ENCODE measurements around the gene MAP2K5.

MAP2K5 gene

GRCh38 chr15:67777773-67778172 is 235.3 kb downstream of the MAP2K5 start:
- in situ Hi-C loops (cut with HindIII; ENCODE audit: low sequenced_read_pairs) = no loop called here
- no peak for TF ChIP-seq CTCF (IDR thresholded peaks at IDR 0.05; ENCODE audit: low read depth, low read length, missing control alignments)
- DNase-seq (ENCODE audit: low read depth) = no peak
- no peak overlapping the region for H3K4me3 ChIP-seq (ENCODE audit: low read depth, low read length)

GRCh38 chr15:67778968-67779548 is 236.6 kb downstream of the MAP2K5 start:
- in situ Hi-C loops (cut with HindIII; ENCODE audit: low sequenced_read_pairs) = no loop called here
- TF ChIP-seq CTCF (IDR thresholded peaks at IDR 0.05; ENCODE audit: low read depth, low read length, missing control alignments) = no peak
- no peak for DNase-seq (ENCODE audit: low read depth)

GRCh38 chr15:67779549-67780111 is 237.1 kb downstream of the MAP2K5 start:
- in situ Hi-C loops (cut with HindIII; ENCODE audit: low sequenced_read_pairs) = no loop called here
- no peak for TF ChIP-seq CTCF (IDR thresholded peaks at IDR 0.05; ENCODE audit: low read depth, low read length, missing control alignments)
- no peak for DNase-seq (ENCODE audit: low read depth)
- no peak overlapping the region for H3K4me3 ChIP-seq (ENCODE audit: low read depth, low read length)

More at GRCh38 chr15:67778968-67779548, 236.6 kb downstream of the MAP2K5 start:
- no peak overlapping the region for H3K4me3 ChIP-seq (ENCODE audit: low read depth, low read length)

GRCh38 chr15:67781061-67781460 is 238.6 kb downstream of the MAP2K5 start:
- H3K4me3 ChIP-seq (ENCODE audit: low read depth, low read length) = no peak overlapping the region
- no peak for DNase-seq (ENCODE audit: low read depth)
- TF ChIP-seq CTCF (IDR thresholded peaks at IDR 0.05; ENCODE audit: low read depth, low read length, missing control alignments) = no peak
- in situ Hi-C loops (cut with HindIII; ENCODE audit: low sequenced_read_pairs) = no loop called here

- no peak for TF ChIP-seq CTCF (IDR thresholded peaks at IDR 0.05; ENCODE audit: low read depth, low read length, missing control alignments)
- in situ Hi-C loops (cut with HindIII; ENCODE audit: low sequenced_read_pairs) = no loop called here
- DNase-seq (ENCODE audit: low read depth) = no peak
- H3K4me3 ChIP-seq (ENCODE audit: low read depth, low read length) = no peak overlapping the region
Measured at GRCh38 chr15:67781907-67782690, 239.6 kb downstream of the MAP2K5 start.

- no peak overlapping the region for H3K4me3 ChIP-seq (ENCODE audit: low read depth, low read length)
- TF ChIP-seq CTCF (IDR thresholded peaks at IDR 0.05; ENCODE audit: low read depth, low read length, missing control alignments) = no peak
- no peak for DNase-seq (ENCODE audit: low read depth)
- in situ Hi-C loops (cut with HindIII; ENCODE audit: low sequenced_read_pairs) = no loop called here
Measured at GRCh38 chr15:67782691-67782991, 240.1 kb downstream of the MAP2K5 start.

Data from astrocyte of the cerebellum (primary cell).